HUDEP-2 (cell line): Measurements from ENCODE around the gene ADISSP.
A peak's percentile ranks its signal among the peaks of the same experiment; 100 is the strongest.

Source experiments
- DNase-seq, 76 experiments: peaks; one replicate each; lab custom pipeline; 2025; ENCODE audit not compliant: unreplicated experiment in 76 of 76; lab: John Stamatoyannopoulos, UW

ADISSP gene

DNA sequence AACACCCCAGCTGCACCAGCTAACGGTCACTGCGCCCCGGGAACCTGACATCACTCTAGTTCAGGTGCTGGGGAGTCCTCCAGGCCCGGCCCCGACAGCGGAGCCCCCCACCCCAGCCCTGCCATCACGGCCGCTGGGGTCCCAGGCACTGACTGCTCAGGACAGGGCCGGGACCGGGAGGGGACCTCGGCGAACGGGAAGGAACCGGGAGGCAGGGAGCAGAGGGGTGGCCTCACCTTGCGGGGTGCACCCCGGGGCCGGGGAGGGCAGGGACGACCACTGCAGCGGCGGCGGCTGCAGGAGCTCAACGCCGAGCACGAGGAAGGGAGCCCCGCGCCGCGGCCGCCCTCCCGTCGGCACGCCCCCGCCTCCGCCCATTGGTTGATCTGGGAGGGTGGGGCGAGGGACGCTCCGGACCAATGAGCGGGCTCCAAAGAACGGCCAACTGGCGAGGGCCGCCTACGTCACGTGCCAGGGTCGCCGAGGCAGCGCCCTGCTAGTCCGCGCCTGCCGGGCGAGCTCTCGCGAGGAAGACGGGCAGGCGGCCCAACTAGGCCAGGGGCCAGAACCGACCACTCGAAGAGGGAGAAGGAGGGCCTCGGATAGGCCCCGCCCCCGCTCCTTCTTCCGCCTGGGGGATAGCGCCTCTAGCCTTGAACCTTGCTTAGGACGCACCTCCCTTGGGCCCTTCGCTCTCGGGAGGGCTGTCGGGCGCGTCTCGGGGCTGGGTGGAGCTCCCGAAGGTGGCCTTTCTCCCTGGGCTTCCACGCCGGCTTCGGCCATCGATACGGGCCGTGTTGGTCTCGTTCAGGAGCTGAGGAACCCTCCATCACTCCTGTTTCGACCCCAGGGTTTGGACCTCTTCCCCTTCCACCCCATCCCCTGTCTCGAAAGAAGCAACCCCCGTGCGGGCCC is at the start of gene ADISSP:
ADISSP (minus strand) TSS at position 327 of the 915 bp plus-strand sequence. CDS start 7,653 bp downstream, outside the sequence.
- peak; percentile 13 to 100 (median 98) for DNase-seq

DNA sequence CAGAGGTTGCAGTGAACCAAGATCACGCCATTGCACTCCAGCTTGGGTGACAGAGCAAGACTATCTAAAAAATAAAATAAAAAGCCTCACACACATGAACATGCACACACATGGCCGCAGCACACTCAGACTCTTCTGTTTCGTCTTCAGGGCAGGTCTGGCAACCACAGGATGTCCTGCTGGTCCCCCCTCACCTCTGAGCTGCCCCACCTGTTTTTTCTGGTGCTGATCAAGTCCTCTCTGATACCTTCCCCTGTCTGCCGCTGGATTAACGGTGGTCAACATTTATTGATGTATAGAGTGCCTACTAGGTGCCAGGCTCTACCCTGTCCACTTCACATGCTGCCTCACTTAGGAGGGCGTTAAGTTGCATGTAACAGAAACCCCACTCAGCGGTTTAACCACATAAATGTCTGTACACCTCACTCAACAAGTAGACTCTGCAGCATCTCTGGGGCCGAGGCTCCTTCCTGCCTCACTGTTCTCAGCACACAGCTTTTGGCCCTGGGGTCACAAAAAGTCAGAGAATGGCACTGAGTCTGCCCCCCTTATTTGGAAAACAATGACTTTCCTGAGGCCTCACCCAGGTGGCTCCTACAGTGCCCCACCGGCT is 48.3 kb upstream of the ADISSP start:
- DNase-seq: no peak

DNA sequence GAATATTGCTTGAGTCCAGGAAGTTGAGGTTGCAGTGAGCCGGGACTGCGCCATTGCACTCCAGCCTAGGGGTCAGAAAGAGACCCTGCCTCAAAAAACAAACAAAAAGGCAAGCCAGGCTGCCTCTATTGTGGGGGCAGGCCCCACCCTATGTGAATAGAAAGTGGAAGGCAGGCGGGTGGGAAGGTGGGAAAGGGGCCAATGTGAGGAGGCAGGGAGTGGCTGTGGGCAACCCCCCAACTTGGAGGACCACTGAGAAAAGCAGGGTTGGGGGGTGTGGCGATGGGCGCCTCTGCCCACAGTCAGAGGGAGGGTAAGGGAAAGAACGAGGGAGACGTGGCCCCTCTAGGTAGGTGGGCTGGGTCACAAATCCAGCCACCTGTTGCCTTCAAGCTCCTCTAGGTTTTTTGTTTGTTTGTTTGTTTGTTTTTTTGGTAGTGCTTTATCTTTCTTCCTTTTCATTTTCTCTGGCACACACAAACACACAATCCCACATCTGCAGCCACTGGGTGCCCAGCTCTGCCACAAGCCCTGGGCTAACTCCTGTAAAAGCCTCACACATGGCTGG is 47.5 kb upstream of the ADISSP start:
- no peak for DNase-seq

DNA sequence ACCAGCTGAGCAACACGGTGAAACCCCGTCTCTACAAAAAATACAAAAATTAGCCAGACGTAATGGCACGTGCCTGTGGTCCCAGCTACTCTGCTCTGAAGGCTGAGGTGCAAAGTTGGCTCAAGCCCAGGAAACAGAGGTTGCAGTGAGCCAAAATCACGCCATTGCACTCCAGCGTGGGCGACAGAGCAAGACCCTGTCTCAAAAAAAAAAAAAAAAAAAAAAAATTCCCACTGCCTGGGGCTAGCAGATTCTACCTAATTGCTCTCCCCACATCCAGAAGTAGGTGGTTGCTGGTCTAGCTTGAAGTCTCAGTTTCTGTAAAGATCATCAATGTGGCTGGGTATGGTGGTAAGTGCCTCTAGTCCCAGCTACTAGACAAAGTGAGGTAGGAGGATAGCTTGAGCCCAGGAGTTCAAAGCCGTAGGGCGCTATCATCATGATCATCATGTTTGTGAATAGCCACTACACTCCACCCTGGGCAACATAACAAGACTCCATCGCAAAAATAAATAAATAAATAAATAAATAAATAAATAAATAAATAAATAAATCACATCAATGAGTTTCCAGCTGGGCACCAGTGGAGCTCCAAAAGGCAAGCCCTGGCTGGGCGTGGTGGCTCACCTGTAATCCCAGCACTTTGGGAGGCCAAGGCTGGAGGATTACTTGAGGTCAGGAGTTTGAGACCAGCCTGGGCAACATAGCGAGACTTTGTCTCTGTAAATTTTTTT is 46.5 kb upstream of the ADISSP start:
- DNase-seq: no peak

DNA sequence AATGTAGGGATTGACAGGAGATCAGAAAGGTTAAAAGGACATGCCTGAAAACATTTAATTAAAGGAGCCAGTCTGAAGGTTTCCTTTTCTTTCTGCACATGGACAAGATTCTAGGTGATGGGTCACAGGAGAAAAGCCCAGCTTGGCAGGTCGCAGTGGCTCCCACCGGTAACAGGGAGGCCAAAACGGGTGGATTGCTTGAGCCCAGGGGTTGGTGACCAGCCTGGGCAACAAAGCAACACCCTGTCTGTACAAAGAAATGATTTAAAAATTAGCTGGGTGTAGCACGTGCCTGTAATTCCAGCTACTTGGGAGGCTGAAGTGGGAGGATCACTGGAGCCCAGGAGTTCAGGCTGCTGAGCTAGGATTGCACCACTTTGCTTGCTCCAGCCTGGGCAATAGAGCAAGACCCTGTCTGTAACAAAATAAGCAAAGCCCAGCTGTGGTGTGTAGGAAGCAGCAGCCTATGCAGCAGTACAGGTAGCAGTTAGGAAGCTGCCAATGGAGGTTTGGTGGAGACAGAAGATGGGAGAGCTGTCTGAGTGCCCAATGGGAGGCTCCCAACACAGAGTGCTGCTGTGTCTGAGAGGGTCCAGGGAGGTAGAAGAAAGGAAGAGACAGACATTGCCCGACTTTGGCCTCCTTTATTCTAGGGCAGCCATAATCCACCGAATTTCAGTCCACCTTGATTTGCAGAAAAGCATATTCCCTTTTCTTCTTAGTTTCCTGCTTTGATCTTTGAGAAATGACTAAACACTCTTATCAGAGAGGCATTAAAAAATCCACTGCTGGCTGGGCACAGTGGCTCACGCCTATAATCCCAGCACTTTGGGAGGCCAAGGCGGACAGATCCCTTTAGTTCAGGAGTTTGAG is 45.7 kb upstream of the ADISSP start:
- no peak for DNase-seq

DNA sequence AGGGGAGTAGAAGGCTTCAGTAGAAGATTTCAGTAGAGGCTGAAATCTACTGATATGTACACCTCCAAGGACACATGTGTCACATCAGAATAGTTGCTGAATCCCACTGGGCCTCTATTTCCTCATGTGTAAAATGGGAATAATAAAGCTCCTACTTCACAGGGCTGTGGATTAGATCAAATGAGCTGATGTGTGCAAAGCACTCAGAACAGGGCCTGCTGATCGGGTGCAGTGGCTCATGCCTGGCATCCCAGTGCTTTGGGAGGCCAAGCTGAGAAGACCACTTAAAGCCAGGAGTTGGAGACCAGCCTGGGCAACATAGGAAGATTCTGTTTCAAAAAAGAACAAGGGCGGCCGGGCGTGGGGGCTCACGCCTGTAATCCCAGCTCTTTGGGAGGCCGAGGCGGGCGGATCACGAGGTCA is 44.7 kb upstream of the ADISSP start:
- peak in 2 of 76 experiments; percentile 33 to 42 for DNase-seq

DNA sequence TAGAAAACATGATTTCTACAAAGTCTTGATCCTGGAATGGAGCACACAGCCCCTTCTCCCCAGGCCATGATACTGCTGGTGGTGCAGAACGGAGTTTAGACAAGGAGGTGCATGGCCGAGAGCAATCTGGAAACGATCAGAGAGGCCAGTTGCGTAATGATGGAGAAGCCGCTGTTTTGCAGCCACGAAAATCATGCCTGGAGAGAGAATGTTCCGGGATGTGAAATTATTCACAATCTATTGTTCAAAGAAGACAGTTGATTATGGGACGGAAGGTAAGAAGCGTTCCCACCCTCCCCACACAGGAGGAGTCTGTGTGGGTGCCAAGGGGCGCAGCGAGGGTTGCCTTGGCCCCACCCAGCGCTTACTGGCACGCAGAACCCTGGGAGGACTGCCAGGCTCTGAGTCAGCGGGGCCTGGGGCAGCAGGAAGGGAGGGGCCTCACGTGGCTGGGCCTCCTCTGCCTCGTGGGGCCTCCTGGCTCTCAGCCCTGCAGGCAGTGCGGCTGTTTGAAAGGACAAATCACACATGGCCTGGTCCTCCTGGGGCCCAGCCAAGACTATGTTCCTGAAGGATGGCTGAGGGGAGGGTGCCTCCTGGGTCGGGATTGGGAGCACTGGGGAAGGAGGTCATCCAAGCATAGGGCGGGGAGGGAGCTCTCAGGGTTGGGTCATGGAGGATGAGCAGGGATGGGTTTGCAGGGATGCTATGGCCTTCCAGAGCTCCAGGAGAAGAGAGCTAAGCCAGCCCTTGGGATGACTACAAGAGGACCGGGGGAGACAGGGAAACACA is 44.1 kb upstream of the ADISSP start:
- peak in 74 of 76 experiments; percentile 46 to 99 (median 96) for DNase-seq

DNA sequence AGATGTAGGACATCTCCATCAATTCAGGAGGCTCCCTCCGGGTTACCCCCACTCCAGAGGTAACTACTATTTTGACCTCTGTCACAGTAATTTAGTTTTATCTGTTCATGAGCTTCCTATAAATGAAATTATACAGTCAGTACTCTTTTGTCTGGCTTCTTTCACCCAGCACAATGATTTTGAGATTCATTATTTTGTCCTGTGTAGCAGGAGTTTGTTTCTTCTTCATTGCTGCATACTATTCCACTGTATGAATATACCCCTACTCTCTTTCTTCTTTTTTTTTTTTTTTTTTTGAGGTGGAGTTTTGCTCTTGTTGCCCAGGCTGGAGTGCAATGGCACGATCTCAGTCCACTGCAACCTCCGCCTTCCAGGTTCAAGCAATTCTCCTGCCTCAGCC is 41.0 kb upstream of the ADISSP start:
- no peak for DNase-seq

DNA sequence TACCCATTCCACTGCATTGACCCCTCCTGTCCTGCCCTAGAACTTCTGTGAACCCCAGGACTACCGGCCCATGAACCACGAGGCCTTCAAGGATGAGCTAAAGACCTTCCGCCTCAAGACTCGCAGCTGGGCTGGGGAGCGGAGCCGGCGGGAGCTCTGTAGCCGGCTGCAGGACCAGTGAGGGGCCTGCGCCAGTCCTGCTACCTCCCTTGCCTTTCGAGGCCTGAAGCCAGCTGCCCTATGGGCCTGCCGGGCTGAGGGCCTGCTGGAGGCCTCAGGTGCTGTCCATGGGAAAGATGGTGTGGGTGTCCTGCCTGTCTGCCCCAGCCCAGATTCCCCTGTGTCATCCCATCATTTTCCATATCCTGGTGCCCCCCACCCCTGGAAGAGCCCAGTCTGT is 37.2 kb upstream of the ADISSP start:
- no peak for DNase-seq

DNA sequence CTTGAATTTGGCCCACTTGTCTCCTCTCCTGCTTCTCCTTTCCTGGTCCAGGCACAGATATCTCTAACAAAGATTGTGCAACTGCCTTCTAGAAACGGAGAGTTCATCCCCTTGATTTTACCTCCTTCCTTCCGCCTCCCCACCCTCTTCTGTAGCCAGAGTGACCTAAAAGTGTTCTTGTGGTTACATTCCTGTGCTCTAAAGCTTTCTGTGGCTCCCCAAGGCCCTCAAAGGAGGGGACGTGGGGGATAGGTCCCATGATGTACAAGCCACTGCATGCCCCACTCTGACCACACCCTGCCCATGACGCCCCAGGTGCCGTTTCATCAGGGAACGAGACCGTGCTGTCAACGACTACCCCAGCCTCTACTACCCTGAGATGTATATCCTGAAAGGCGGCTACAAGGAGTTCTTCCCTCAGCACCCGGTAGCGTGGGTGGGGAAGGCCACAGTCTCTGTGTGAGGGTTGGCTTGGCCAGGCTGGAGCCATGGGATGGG is 36.8 kb upstream of the ADISSP start:
- DNase-seq: no peak

DNA sequence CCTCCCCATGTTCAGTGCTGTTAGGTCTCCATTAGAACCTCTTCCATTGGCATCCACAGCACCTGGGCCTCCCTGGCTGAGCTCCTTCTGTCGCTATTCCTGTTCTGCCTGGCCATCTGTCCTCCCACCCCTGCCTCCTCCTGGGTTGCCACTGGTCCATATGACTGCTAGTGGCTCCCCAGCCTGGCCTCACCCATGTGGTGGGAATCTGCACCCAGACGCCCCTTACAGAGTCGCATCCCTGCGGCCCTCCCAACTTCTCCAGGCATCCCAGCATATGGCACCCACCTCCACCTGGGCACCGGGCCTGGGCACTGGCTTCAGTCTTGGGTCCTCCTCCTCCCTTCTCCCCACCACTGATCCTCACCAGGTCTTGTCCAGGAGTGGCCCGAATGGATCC is 36.3 kb upstream of the ADISSP start:
- DNase-seq: no peak

DNA sequence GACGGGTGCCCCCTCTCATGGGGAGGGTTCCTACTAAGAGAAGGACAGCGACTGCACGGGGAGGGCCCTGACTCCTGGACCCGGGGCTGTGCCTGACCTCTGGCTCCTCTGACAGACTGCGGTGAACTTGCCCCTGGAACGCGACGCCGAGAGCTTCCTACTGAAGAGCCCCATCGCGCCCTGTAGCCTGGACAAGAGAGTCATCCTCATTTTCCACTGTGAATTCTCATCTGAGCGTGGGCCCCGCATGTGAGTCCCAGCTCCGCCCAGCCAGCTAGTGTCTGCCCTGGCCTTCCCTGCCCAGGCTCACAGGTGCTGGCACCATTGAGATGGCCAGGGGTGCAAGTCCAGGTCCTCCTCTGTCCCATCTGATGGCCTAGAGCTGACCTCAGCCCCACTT is 35.7 kb upstream of the ADISSP start:
- no peak for DNase-seq

DNA sequence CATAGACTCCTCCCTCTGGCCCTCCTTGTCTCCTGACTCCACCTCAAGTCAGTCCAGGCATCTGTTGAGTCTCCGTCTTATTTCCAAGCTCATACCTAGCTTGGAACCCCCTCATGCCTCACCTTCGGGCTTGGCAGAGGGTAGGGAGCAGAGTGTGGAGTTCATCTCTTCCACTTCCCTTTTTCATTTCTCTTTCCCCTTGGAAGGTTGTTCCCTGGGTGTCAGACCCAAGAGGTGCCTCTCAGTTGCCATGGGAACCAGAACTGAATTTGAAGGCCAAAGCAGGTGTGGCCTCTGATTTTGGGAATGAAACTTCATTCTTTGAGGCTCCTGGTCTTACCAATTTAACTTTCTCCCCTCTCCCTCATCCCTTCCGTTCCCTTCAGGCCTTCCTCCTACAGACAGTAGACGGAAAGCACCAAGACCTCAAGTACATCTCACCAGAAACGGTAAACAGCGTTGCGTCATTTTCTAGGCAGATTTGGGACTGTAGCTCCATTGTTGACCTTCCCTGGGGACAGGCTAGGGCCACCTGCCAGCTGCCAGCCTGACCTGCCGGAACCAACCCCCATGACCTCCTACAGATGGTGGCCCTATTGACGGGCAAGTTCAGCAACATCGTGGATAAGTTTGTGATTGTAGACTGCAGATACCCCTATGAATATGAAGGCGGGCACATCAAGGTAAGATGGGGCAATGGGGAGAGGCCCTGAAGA is 35.1 kb upstream of the ADISSP start:
- DNase-seq: no peak

DNA sequence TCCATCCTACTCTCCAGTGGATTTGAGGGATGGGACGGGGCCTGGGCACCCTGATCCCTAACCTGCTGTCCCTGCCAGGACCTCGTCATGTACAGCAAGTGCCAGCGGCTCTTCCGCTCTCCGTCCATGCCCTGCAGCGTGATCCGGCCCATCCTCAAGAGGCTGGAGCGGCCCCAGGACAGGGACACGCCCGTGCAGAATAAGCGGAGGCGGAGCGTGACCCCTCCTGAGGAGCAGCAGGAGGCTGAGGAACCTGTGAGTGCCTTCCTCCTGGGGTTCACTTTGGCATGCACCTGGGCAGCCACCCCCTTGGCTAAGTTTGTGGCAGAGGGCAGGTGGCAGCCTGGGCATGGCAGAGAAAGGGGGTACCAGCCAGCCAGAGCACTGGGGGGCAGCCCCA is 34.3 kb upstream of the ADISSP start:
- no peak for DNase-seq

DNA sequence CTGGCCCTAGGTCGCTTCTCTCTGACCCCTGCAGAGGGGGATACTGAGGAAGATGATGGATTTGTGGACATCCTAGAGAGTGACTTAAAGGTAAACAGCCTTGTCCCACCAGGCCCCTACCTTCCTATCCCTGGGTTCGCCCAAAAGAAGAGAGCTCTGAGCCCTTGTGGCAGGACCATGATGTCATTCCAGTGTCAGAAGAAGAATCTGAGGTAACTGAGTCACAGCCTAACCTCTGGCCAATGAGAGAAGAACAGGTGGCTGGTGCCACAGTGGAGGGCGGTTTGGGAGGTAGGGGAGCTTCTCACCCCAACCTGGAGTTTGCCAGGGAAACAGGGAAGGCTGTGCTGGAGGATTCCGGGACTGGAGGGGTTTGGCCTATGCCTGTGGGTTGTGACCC is 33.7 kb upstream of the ADISSP start:
- no peak for DNase-seq

DNA sequence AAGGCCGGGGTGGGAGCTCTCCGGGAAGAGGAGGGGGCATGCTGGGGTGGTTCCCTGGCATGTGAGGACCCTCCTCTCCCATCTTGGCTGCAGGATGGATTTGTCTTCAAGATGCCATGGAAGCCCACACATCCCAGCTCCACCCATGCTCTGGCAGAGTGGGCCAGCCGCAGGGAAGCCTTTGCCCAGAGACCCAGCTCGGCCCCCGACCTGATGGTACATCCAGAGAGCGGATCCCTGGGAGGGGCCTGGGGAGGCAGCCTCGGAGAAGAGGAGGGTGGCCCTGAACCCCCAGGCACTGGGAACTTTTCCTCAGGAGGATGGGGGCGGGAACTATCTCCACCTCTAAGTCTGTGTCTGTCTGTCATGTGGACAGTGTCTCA is 33.3 kb upstream of the ADISSP start:
- no peak for DNase-seq

DNA sequence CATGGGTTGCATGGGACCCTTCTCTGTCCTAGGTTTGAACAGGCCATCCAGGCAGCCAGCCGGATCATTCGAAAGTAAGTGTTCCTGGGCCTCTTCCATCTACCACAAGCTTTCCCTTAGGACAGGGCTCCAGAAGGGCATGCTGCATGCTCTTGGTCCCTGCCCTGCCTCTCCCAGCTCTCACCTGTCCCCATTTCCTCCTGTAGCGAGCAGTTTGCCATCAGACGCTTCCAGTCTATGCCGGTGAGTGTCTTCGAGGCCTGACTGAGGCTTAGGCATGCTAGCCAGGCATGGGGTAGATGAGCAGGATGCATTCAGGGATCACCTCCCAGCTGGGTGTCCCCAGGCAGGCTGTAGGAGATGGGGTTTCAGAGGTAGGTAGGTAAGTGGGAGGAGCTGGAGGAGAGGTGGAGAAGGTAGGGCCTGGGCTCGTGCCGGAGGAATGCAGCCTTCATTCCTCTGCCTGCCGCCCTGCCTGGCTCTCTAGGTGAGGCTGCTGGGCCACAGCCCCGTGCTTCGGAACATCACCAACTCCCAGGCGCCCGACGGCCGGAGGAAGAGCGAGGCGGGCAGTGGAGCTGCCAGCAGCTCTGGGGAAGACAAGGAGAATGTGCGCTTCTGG is 32.8 kb upstream of the ADISSP start:
- DNase-seq: no peak

DNA sequence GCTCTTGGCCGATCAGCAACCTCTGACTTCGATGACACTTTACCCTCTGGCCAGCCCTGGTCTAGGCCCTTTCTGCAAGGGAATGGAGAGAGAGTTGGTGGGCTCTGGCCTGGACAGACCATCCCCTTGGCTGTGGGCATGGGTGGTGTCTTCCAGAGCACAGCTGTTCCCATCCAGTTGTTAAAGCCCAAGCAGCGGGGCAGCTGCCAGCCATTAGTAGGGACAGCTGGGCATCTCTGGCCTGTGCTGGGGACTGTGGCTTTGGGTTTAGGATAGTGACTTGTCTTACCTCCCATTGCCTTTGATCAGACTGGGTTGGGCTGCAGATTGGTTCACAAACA is 31.3 kb upstream of the ADISSP start:
- DNase-seq: no peak
